CD4-positive, alpha-beta T cell (primary cell): Measurements from ENCODE around the gene SUCNR1. TPM values are rescaled to one million over a fixed set of nuclear protein-coding genes. Genes with fewer than 3 reads are reported as not detected.

Experiments used
- ATAC-seq: fragments of 200-7000 bp; cut with Tn5 transposase; one replicate; pipeline ENCODE4 v1.10.0; 2022; ENCODE audit warnings: mild to moderate bottlenecking; ENCODE audit not compliant: poor library complexity
- CTCF ChIA-PET: fragments of 350-600 bp; sonication (Branson Sonifier 250); formaldehyde crosslinking; loops from one replicate; lab custom pipeline; 2021; ENCODE audit warnings: antibody characterized with exemption, inconsistent platforms; lab: Charles Lee
- POLR2A ChIA-PET: fragments of 350-600 bp; sonication (Branson Sonifier 250); formaldehyde crosslinking; loops from one replicate; lab custom pipeline; 2021; ENCODE audit warnings: antibody characterized with exemption, inconsistent platforms; lab: Charles Lee
- DNase-seq, 14 experiments: peaks; one replicate each; pipeline ENCODE4 v3.0.0-alpha.2; 2013 to 2020; ENCODE audit warnings: mixed read lengths in 2 of 14
- H3K27ac ChIP-seq, 2 donors: one replicate each; pipeline versions ENCODE4 v1.5.1 to v1.7.0; 2013; ENCODE audit warnings: low read length in 2 of 2, low read depth in 1 of 2, mild to moderate bottlenecking in 1 of 2
- H3K27me3 ChIP-seq, 2 experiments: 1 replicate in 1 of 2; 2 replicates in 1 of 2; pipeline versions ENCODE4 v1.6.1 to v1.7.0; 2013; ENCODE audit warnings: low read length in 2 of 2, control low read depth in 1 of 2, mild to moderate bottlenecking in 1 of 2, moderate library complexity in 1 of 2; ENCODE audit not compliant: insufficient read depth in 2 of 2, control insufficient read depth in 1 of 2
- H3K36me3 ChIP-seq: one replicate; pipeline ENCODE4 v1.6.1; 2013; ENCODE audit warnings: low read length, control low read depth; ENCODE audit not compliant: insufficient read depth
- H3K4me1 ChIP-seq: one replicate; pipeline ENCODE4 v1.6.1; 2013; ENCODE audit warnings: low read length, control low read depth; ENCODE audit not compliant: insufficient read depth
- H3K4me3 ChIP-seq: one replicate; pipeline ENCODE4 v1.5.1; 2013; ENCODE audit warnings: mild to moderate bottlenecking, low read length, moderate library complexity
- H3K9me3 ChIP-seq, 2 experiments: 1 replicate in 1 of 2; 2 replicates in 1 of 2; pipeline versions ENCODE4 v1.6.1 to v1.7.0; 2013; ENCODE audit warnings: low read length in 2 of 2, mild to moderate bottlenecking in 2 of 2, control low read depth in 1 of 2, moderate library complexity in 1 of 2; ENCODE audit not compliant: control insufficient read depth in 1 of 2, insufficient read depth in 1 of 2
- H3K27ac Mint-ChIP-seq: one replicate; pipeline ENCODE4 v1.8.0; 2020; ENCODE audit warnings: mixed read lengths
- H3K27me3 Mint-ChIP-seq: one replicate; pipeline ENCODE4 v1.8.0; 2021; ENCODE audit warnings: mixed read lengths
- H3K36me3 Mint-ChIP-seq: one replicate; pipeline ENCODE4 v1.8.0; 2021; ENCODE audit warnings: low read depth, mixed read lengths
- H3K4me1 Mint-ChIP-seq: one replicate; pipeline ENCODE4 v1.8.0; 2021; ENCODE audit warnings: low read depth, mixed read lengths
- H3K4me3 Mint-ChIP-seq: one replicate; pipeline ENCODE4 v1.8.0; 2020; ENCODE audit warnings: mild to moderate bottlenecking, mixed read lengths
- H3K9me3 Mint-ChIP-seq: one replicate; pipeline ENCODE4 v1.8.0; 2020; ENCODE audit warnings: mixed read lengths
- intact Hi-C, 2 experiments: fragments of 100-400 bp; cut with DNase I in 1 of 2; cut with micrococcal nuclease in 1 of 2; formaldehyde crosslinking; loops; one replicate each; pipeline versions ENCODE4 v1.15.1 to v1.9.0; 2023 to 2025; cut with DNase I, micrococcal nuclease
- total RNA-seq, 174 experiments: library from RNA in 2 of 174; stranded (reverse) in 2 of 174; gene quantifications; one replicate each; pipeline ENCODE4 v1.2.3 and lab custom pipeline; 2021 to 2026
- TF ChIP-seq, protein P1 (sequence below): fragments of 200-600 bp; IDR thresholded peaks from one replicate; pipeline ENCODE4 v1.8.0; 2022; ENCODE audit warnings: antibody characterized with exemption, mild to moderate bottlenecking

The SUCNR1 gene
- total RNA-seq, 2 experiments from 2014 or later = not detected

GRCh38 chr3:151864423-151865101 lies 8.9 kb upstream of the SUCNR1 start:
- DNase-seq (no peak), ATAC-seq (no peak)
- Histone ChIP-seq H3K4me1 (no peaks in the 10 kb centered on the region), H3K36me3 (no peaks in the 10 kb centered on the region), H3K9me3 (no peaks in the 10 kb centered on the region), H3K27ac (no peak overlapping the region), H3K27me3 (no peaks in the 10 kb centered on the region), H3K4me3 (no peak overlapping the region)
- Mint-ChIP-seq H3K4me1 (no peaks in the 10 kb centered on the region), H3K4me3 (no peak overlapping the region), H3K27ac (no peak overlapping the region), H3K36me3 (no peaks in the 10 kb centered on the region), H3K27me3 (no peaks in the 10 kb centered on the region), H3K9me3 (no peaks in the 10 kb centered on the region)
- ChIA-PET CTCF (no interaction called here), POLR2A (no interaction called here)
- TF ChIP-seq, protein P1, sequence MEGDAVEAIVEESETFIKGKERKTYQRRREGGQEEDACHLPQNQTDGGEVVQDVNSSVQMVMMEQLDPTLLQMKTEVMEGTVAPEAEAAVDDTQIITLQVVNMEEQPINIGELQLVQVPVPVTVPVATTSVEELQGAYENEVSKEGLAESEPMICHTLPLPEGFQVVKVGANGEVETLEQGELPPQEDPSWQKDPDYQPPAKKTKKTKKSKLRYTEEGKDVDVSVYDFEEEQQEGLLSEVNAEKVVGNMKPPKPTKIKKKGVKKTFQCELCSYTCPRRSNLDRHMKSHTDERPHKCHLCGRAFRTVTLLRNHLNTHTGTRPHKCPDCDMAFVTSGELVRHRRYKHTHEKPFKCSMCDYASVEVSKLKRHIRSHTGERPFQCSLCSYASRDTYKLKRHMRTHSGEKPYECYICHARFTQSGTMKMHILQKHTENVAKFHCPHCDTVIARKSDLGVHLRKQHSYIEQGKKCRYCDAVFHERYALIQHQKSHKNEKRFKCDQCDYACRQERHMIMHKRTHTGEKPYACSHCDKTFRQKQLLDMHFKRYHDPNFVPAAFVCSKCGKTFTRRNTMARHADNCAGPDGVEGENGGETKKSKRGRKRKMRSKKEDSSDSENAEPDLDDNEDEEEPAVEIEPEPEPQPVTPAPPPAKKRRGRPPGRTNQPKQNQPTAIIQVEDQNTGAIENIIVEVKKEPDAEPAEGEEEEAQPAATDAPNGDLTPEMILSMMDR = no peak
- intact Hi-C loops = no loop called here

DNA sequence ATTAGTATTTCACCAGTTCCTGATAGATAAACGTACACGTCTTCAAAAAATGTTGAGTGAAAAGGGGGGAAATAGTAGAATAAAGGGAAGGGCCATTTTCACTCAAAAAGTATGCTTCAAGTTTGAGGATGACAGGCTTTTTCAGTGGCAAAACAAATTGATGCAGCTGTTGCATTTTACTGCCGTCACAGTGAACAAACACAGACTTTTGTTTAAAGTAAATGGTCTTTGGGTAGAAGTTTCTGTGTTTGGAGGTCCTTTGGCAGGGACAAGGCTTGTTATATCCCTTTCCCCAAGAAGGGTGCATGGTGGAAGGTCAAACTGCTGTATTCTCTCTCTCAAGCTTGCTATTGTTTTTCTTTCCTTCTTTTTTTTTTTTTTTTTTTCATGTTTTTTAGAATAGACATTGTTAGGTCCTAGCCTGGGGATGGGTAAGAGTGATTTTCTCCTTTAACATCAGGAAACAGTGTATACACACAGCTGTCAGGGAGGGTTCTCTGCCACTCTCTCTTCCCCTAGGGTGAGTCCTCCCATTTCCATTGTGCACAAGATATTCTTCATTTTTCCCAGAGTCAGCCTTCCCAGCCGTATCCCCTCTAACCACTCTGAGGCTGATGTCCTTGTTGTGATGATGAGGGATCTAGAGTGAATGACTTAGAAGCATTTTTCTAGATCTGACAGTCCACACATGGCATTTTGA lies 6.6 kb upstream of the SUCNR1 start:
- Histone ChIP-seq H3K9me3 (no peaks in the 10 kb centered on the region), H3K36me3 (no peaks in the 10 kb centered on the region), H3K4me3 (no peak overlapping the region), H3K27ac (no peak overlapping the region), H3K27me3 (no peaks in the 10 kb centered on the region), H3K4me1 (no peaks in the 10 kb centered on the region)
- DNase-seq (no peak), ATAC-seq (no peak)
- ChIA-PET POLR2A (no interaction called here), CTCF (no interaction called here)
- Mint-ChIP-seq H3K4me3 (no peak overlapping the region), H3K36me3 (no peaks in the 10 kb centered on the region), H3K4me1 (peaks cover 7% of the 10 kb centered on the region), H3K27me3 (no peaks in the 10 kb centered on the region), H3K27ac (no peak overlapping the region), H3K9me3 (no peaks in the 10 kb centered on the region)
- TF ChIP-seq, protein P1 = no peak
- intact Hi-C loops = no loop called here

- H3K4me1 ChIP-seq = no peaks in the 10 kb centered on the region
- Mint-ChIP-seq H3K4me3 (no peak overlapping the region), H3K36me3 (no peaks in the 10 kb centered on the region), H3K4me1 (peaks cover 12% of the 10 kb centered on the region), H3K27ac (no peak overlapping the region), H3K9me3 (no peaks in the 10 kb centered on the region), H3K27me3 (no peaks in the 10 kb centered on the region)
- ChIA-PET POLR2A (no interaction called here), CTCF (no interaction called here)
- DNase-seq (no peak), ATAC-seq (no peak)
- TF ChIP-seq, protein P1 = no peak
- no peaks in the 10 kb centered on the region for H3K27me3 ChIP-seq
- intact Hi-C loops = no loop called here
- H3K27ac ChIP-seq = no peak overlapping the region
- no peaks in the 10 kb centered on the region for H3K9me3 ChIP-seq
- no peak overlapping the region for H3K4me3 ChIP-seq
- H3K36me3 ChIP-seq = no peaks in the 10 kb centered on the region
Measured at GRCh38 chr3:151867666-151868065, 5.8 kb upstream of the SUCNR1 start.
